Tibial nerve (tissue), 4 donors: ENCODE data around the gene FKBP3. TPM values are rescaled to one million over a fixed set of nuclear protein-coding genes. Genes with fewer than 3 reads are reported as not detected.

Experiments used
- DNase-seq, 2 donors: peaks; one replicate each; pipeline ENCODE4 v3.0.0-alpha.2; 2019; ENCODE audit warnings: low spot score in 2 of 2
- H3K27ac ChIP-seq, 4 donors: fragments of 200-600 bp; sonication (generic) in 3 of 4; one replicate each; pipeline ENCODE4 v1.5.1; 2017 to 2019; ENCODE audit warnings: mild to moderate bottlenecking in 1 of 4
- H3K27me3 ChIP-seq, 2 donors: fragments of 200-600 bp; sonication (generic) in 1 of 2; one replicate each; pipeline versions ENCODE4 v1.5.1 to v1.6.0; 2017 to 2019
- H3K36me3 ChIP-seq, 3 donors: fragments of 200-600 bp; sonication (generic); one replicate each; pipeline ENCODE4 v1.5.1; 2018 to 2019
- H3K4me1 ChIP-seq, 4 donors: fragments of 200-600 bp; sonication (generic) in 3 of 4; one replicate each; pipeline ENCODE4 v1.5.1; 2017 to 2019
- H3K4me3 ChIP-seq, 4 donors: fragments of 200-600 bp; sonication (generic) in 3 of 4; one replicate each; pipeline ENCODE4 v1.5.1; 2017 to 2019; ENCODE audit warnings: mild to moderate bottlenecking in 1 of 4, moderate library complexity in 1 of 4
- H3K9me3 ChIP-seq, 4 donors: fragments of 200-600 bp; sonication (generic) in 3 of 4; one replicate each; pipeline ENCODE4 v1.5.1; 2017 to 2019
- EP300 ChIP-seq, 2 donors: sonication (generic); formaldehyde crosslinking; IDR thresholded peaks; one replicate each; pipeline ENCODE4 v1.6.1; 2017; ENCODE audit warnings: antibody characterized with exemption in 2 of 2, mild to moderate bottlenecking in 1 of 2
- POLR2A ChIP-seq, 2 donors: fragments of 450-650 bp; IDR thresholded peaks; one replicate each; pipeline ENCODE4 v1.6.1; 2017; ENCODE audit warnings: antibody characterized with exemption in 2 of 2, mild to moderate bottlenecking in 2 of 2, moderate library complexity in 2 of 2
- WGBS, 2 donors: methylation state at CpG; one replicate each; pipeline ENCODE4 v1.1.5; 2018; 5-methylcytosine and 5-hydroxymethylcytosine counted together
- total RNA-seq, 4 donors: library from RNA; depleted of rRNA; stranded (reverse); fragments of >200 nt; gene quantifications; one replicate each; pipeline ENCODE4 v1.1.0, GENCODE V29; 2016
- TF ChIP-seq, protein P1 (sequence below), 5 experiments: fragments of 200-600 bp in 3 of 5; fragments of 450-650 bp in 2 of 5; sonication (generic) in 3 of 5; IDR thresholded peaks; one replicate each; pipeline ENCODE4 v1.5.1; 2016 to 2019; ENCODE audit warnings: antibody characterized with exemption in 5 of 5, mild to moderate bottlenecking in 3 of 5, moderate library complexity in 2 of 5

The FKBP3 gene
- total RNA-seq, 4 donors from 2014 or later: 19.6 to 45.7 (median 32.7) TPM

DNA sequence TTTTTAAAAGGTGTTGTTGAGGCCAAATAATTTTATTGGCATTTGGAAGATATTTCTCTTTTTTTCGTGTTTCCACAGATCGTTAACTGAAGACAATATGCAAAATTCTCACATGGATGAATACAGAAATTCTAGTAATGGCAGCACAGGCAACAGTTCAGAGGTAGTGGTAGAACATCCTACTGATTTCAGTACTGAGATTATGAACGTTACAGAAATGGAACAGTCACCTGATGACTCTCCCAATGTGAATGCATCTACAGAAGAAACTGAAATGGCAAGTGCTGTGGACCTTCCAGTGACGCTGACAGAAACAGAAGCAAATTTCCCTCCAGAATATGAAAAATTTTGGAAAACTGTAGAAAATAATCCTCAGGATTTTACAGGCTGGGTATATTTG is 39.1 kb downstream of the FKBP3 start:
- Histone ChIP-seq H3K27me3 (no peaks in the 10 kb centered on the region), H3K4me1 (peaks cover 0 to 13% (median 3%) of the 10 kb centered on the region in 4 donors), H3K36me3 (peaks cover 0 to 49% (median 9%) of the 10 kb centered on the region in 3 donors), H3K27ac (no peak overlapping the region), H3K4me3 (no peak overlapping the region), H3K9me3 (no peaks in the 10 kb centered on the region)
- no peak for TF ChIP-seq POLR2A (IDR thresholded peaks at IDR 0.05)
- TF ChIP-seq, protein P1, sequence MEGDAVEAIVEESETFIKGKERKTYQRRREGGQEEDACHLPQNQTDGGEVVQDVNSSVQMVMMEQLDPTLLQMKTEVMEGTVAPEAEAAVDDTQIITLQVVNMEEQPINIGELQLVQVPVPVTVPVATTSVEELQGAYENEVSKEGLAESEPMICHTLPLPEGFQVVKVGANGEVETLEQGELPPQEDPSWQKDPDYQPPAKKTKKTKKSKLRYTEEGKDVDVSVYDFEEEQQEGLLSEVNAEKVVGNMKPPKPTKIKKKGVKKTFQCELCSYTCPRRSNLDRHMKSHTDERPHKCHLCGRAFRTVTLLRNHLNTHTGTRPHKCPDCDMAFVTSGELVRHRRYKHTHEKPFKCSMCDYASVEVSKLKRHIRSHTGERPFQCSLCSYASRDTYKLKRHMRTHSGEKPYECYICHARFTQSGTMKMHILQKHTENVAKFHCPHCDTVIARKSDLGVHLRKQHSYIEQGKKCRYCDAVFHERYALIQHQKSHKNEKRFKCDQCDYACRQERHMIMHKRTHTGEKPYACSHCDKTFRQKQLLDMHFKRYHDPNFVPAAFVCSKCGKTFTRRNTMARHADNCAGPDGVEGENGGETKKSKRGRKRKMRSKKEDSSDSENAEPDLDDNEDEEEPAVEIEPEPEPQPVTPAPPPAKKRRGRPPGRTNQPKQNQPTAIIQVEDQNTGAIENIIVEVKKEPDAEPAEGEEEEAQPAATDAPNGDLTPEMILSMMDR (IDR thresholded peaks at IDR 0.05): no peak
- TF ChIP-seq EP300 (IDR thresholded peaks at IDR 0.05): no peak
- no peak for DNase-seq
- WGBS, 2 donors: 87 to 92% methylated on average over 4 of the region's 4 CpGs

DNA sequence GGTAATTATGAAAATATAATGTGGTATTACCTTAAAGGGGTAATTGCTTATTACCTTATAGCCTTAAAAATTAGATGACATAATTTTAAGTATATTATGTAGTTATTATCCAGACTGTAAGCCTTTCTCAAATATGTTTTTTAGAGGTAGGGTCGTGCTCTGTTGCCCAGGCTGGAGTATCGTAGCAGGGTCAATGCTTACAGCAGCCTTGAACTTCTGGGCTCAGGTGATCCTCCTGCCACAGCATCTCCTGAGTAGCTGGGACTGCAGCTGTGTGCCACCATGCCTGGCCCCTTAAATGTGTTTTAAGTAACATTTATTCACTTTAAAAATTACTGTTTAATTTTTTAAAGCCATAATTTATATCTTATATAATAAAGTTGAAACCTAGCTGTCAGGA is 40.0 kb downstream of the FKBP3 start:
- no peak for TF ChIP-seq EP300 (IDR thresholded peaks at IDR 0.05)
- WGBS, 2 donors: 93 to 94% methylated on average over 2 of the region's 2 CpGs
- H3K4me1 ChIP-seq: peaks cover 0 to 20% (median 6%) of the 10 kb centered on the region in 4 donors
- no peaks in the 10 kb centered on the region for H3K27me3 ChIP-seq
- DNase-seq: no peak
- H3K27ac ChIP-seq: no peak overlapping the region
- no peak overlapping the region for H3K4me3 ChIP-seq
- no peaks in the 10 kb centered on the region for H3K9me3 ChIP-seq
- peaks cover 0 to 41% (median under 1%) of the 10 kb centered on the region in 3 donors for H3K36me3 ChIP-seq

DNA sequence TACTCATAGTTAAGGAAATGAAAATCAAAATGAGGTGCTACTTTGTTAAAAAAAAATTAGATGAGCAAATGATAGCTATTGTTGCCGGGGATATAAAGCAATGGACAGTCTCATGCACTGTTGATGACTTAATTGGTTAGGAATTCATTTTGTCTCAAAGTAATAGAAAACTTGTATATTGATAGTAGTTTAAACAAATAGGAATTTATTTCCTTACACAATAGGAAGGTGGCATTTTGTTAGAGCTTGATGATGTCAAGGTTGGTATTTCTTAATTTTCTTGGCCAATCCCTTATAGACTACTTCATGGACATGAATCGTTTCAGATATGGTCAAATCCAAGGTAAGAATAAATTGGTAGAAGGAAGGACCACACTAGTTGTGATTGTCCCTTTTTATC is 42.6 kb downstream of the FKBP3 start:
- Histone ChIP-seq H3K4me3 (no peak overlapping the region), H3K36me3 (peaks cover 0 to 15% (median 0%) of the 10 kb centered on the region in 3 donors), H3K27ac (no peak overlapping the region), H3K4me1 (peaks cover 0 to 45% (median 13%) of the 10 kb centered on the region in 4 donors), H3K27me3 (no peaks in the 10 kb centered on the region), H3K9me3 (no peaks in the 10 kb centered on the region)
- TF ChIP-seq, protein P1 (IDR thresholded peaks at IDR 0.05): no peak
- no peak for TF ChIP-seq POLR2A (IDR thresholded peaks at IDR 0.05)
- no peak for TF ChIP-seq EP300 (IDR thresholded peaks at IDR 0.05)
- WGBS, 2 donors: 73 to 85% methylated on average over 2 of the region's 2 CpGs
- DNase-seq: no peak

DNA sequence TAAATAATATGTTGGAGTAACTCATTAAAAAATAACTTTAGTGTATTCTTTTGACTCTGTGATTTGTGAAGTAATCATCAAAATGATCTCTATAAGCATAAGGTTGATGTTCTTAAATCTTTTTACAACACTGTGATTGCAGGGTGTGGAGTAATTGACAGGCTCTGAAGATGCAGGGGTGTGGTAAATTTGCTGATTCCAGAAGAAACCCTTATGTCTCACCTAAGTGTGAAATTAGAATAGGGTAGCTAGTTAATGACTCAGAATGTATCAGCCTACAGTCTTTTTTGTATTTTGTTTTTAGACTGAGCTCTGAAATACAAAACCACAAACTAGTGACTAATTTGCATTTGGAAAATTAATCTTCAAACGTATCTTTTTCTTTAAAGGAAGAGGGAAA is 44.5 kb downstream of the FKBP3 start:
- DNase-seq: no peak
- TF ChIP-seq, protein P1 (IDR thresholded peaks at IDR 0.05): no peak
- TF ChIP-seq EP300 (IDR thresholded peaks at IDR 0.05): no peak
- no peak overlapping the region for H3K4me3 ChIP-seq
- 27 to 31% methylated on average over 1 of the region's 1 CpG for WGBS, 2 donors
- H3K9me3 ChIP-seq: no peaks in the 10 kb centered on the region
- no peaks in the 10 kb centered on the region for H3K27me3 ChIP-seq
- no peaks in the 10 kb centered on the region for H3K36me3 ChIP-seq
- H3K27ac ChIP-seq: no peak overlapping the region
- H3K4me1 ChIP-seq: peaks cover 0 to 64% (median 27%) of the 10 kb centered on the region in 4 donors

DNA sequence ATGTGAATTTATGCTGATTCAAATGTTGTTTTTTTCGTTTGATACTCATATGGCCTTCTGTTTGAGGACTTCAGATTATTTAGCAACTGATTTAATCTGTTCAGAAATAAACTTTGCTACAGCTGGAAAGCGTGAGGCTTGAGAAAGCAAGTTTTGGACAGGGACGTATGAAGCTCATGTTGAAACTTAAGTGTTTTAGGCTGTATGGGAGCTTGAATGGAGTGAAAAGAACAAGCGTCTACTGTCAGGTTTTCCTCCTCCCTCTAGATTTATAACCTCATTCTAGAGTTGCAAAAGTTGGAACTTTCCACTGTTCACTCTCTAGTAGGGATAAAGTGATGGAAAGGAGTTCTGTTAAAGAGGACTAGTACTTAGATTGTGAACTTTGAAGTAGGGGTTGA is 49.3 kb downstream of the FKBP3 start:
- peaks cover 0 to 60% (median 26%) of the 10 kb centered on the region in 4 donors for H3K4me1 ChIP-seq
- no peaks in the 10 kb centered on the region for H3K9me3 ChIP-seq
- H3K27me3 ChIP-seq: no peaks in the 10 kb centered on the region
- H3K27ac ChIP-seq: peak overlapping the region; percentile 51 to 94 (median 90)
- peak overlapping the region; percentile 61 to 87 (median 74) for H3K4me3 ChIP-seq
- WGBS, 2 donors: 1% methylated on average over 4 of the region's 4 CpGs
- no peaks in the 10 kb centered on the region for H3K36me3 ChIP-seq
- no peak for DNase-seq
- TF ChIP-seq, protein P1 (IDR thresholded peaks at IDR 0.05): no peak
